DMS 273 treated with DMSO at 0.1 percent for 48 hours (cell line): ENCODE measurements around the gene BATF3.
"Not testable (repeated sequence)": the region's sequence is repeated elsewhere in the genome, so short reads cannot be mapped to it uniquely, and the experiment has no call there.

Experiments used
- DNase-seq: peaks from one replicate; lab custom pipeline; 2025; lab: John Stamatoyannopoulos, UW

BATF3 gene

GRCh38 chr1:212658250-212658649, 41.4 kb downstream of the BATF3 start:
- DNase-seq = not testable (repeated sequence)

GRCh38 chr1:212656730-212657129, 42.9 kb downstream of the BATF3 start:
- no peak for DNase-seq

- DNase-seq = no peak
These were observed 43.8 kb downstream of the BATF3 start for GRCh38 chr1:212655668-212656440.

- no peak for DNase-seq
These were observed 47.0 kb downstream of the BATF3 start for GRCh38 chr1:212652609-212653008.

GRCh38 chr1:212651977-212652376, 47.7 kb downstream of the BATF3 start:
- DNase-seq = no peak

DNA sequence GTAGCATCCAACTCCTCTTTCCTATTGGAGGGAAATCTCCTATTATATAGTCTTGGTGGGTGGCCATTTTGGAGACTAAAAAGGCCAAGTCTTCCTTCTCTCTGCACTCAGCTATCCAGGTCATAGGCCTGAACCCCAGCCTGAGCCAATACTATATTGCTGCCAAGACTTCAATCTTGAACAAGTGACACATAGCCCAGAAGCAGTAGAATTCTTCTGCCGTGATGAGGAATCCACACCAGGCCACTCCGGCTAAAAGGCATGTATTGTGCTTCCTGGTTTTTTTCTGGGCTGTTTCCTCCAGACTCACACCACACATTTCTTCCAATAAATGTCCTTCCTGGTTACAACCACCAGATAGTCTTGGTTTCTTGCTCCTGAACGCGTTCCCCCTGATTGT, 48.1 kb downstream of the BATF3 start:
- no peak for DNase-seq

- DNase-seq = no peak
These were observed 49.4 kb downstream of the BATF3 start for GRCh38 chr1:212650228-212650627.

DNA sequence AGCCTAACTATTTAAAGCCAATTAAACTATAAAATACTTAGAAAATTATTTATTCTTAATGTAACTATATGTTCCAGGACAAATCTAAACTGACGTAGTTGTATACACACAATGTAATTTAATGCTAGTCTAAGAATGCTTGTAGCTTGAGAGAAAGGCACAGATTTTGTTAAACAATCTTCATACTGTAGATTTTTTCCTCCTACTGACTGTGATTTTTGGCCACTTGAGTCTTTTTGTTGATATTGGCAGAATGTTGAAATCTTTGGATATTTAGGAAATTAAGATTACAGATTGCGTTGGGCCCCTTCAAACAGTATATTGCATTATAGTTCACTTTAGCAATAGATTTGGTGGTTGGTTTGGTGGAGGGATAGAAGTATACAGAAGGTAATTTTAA, 50.6 kb downstream of the BATF3 start:
- no peak for DNase-seq

DNA sequence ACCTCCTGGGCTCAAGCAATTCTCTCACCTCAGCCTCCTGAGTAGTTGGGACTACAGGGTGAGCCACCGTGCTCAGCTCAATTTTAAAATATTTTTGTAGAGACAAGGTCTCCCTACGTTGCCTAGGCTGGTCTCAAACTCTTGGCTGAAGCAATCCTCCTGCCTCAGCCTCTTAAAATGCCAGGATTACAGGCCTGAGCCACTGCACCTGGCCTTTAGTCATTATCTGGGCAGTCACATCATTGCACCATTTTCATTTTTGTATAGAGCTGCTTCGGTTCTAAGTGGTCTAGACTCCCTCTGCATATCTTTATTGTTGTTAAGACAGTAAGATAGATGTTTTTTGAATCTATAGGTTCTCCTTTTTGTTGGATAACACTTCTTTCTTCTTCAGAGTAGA, 51.2 kb downstream of the BATF3 start:
- DNase-seq = no peak

DNA sequence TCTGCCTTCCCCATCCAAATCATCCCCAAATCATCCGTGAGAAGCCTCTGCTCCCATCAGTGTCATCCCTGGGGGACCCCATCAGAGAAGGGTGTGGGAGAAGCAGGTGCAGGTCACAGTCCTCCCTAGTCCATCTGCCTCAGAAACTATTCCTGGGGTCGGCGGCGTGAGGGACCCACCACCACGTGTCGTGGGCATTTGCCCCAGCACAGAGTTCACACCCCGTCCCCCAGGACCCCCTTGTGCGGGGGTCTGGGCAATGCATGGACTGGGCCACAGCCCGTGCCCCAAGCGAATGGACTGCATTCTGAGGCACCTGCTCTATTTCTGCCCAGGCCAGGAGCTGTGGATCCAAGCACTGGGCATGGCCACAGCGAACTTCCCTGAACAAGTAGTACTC, 52.6 kb downstream of the BATF3 start:
- DNase-seq = no peak

DNA sequence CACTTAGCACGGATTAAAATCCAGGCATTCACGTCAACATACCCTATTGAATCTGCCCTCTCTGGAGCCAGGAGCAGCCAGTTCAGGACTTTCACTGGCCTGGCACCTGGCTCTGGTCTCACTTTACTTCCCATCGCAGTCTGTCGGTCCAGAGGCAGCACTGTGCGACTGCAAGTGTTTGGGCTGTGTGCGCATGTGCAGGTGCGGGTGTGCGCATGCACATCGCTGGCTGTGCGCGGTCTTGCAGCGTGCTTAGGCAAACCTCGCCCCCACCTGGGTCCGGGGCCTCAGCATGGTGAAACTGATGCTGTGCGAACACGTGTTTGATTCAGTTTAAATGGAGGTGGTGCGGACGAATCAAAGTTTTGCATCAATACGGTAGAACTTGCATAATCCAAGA, 53.1 kb downstream of the BATF3 start:
- no peak for DNase-seq

- DNase-seq = no peak
These were observed 53.8 kb downstream of the BATF3 start for GRCh38 chr1:212645546-212646543.

DNA sequence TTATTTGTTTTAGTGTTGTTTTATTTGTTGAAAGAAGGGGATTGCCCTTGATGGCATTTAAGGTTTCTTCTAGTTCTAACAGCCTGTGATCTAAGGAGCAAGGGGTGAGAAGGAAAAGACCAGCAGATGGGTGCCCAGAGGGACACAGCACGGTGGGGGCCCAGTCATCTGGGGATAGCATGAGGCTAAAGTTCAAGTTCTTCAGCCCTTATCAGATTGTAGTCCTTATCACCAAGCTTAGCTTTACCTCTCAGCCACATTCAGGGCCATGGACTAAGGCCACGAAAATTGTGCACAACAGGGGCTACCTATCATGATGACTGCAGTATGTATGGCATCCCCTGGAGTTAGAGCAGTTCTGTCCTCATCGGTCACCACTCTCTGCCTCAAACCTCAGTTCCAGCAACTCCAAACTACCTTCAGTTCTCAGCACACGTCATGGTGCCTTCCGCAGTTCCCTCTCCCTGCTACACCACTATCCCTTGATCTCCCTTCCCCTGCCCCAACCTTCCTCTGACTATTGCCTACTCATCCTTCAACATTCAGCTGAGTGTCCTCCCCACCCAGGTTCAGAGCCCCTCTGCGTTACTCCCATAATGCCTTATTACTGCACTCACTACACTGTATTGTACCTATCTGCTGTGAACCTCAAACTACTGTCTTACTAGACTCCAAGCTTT, 54.6 kb downstream of the BATF3 start:
- DNase-seq = no peak

DNA sequence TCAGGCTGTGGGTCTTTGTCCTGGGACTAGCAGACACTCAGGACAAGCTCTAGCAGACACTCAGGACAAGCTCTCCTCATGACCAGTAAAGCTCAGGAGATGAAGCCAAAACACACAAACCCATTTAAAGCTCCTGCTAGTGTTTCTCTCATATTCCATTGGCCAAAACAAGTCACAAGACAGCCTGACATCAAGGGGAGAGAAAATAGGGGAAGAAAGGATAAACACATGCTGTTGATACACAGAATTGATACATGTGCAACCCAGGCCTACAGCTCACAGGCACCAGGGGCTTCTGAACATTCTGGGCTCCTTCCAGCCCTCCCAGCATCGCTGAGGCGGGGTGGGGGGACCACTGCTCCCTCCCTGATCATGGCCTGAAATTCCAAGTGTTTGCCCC, 55.8 kb downstream of the BATF3 start:
- no peak for DNase-seq

- DNase-seq = no peak
These were observed 57.7 kb downstream of the BATF3 start for GRCh38 chr1:212641956-212642355.

DNA sequence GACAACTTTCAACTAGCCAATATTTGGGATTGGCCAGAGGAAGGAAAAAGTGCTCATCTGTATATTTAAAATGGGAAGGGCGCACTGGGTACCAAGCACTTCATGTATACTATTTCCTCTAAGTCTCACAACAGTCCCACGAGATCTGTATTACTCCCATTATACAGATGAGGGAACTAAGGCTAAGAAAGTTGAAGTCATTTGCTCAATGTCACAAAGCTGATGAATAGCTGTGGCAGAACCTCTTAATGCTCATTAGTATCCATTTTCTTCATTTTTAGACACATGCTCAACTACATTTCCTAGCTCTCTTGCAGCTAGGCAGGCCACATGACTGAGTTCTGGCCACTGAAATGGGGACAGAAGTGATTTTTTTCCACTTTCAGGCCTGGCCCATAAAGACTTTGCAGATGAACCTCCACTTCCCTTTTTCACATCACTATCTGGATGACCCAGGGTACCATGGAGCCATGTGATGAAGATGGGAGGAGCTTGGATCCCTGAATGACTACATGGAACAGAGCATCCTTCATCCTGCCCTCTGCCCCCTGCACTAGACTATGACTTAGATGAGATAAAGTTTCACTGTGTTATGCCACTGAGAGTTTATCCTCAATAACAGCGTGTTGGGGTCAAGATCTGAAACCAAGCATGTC, 59.3 kb downstream of the BATF3 start:
- no peak for DNase-seq

DNA sequence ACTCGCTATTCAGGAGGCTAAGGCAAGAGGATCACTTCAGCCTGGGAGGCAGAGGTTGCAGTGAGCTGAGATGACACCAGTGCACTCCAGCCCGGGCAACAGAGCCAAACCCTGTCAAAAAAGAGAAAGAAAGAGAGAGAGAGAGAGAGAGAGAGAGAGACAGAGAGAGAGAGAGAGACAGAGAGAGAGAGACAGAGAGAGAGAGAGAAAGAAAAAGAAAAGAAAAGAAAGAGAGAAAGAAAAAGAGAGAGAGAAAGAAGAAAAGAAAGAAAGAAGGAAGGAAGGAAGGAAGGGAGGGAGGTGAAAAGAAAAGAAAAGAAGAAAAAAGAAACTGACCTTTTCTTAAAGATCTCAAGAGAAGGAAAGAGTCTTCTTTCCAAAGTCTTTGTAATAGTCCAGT, 60.1 kb downstream of the BATF3 start:
- not testable (repeated sequence) for DNase-seq

DNA sequence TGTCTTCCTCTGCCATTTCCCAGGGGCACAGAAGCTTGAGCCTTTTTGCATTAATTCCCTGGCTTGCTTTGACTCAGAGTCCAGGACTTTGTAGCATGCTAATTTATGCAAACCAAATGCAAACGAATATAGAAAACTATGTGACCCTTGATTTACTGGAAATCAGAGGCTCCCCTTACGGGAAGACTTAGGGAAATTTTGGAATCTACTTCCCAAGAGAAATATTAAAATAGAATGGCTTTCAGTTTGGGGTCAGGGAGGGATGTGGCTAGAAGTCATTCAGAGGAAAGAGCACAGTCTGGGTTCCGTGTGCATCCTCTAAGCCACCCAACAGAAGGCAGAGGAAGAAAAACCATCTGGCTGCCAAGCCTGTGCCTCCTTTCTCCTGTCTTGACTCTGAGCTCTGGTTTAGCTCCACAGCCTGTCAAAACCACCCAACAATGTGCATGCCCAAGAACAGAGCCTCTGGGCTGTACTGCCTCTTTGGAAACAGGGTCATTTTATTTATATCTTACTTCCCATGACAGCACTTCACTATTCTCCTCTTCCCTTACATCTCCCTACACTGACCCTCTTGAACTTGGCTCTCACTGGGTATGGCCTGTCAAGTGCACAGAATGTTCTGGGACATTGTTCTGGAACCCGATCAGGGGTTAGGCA, 61.0 kb downstream of the BATF3 start:
- peak; percentile 70 for DNase-seq

DNA sequence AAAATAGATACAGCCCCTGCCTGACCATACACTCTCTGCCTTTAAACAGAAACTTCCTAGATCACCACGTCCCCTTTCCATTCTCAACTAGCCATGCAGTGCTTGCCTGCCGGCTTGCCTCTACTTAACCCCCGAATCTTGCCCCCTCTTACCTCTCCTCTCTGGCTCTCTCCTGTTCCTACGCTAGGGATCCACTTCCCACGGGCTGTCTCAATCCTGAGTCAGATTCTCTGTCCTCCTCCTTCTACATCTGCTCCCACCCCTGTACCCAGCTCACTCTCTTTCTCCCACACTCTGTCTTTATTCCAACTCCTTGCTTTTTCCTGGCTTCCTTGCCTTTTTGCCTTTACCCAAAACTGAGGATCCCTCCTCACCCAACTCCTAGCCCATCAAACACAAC, 61.7 kb downstream of the BATF3 start:
- no peak for DNase-seq
